Natural killer cell (primary cell): ENCODE data around the gene LRRC8E. TPM values are rescaled to one million over a fixed set of nuclear protein-coding genes. Genes with fewer than 3 reads are reported as not detected.

Source experiments
- ATAC-seq, 3 donors: fragments of 150-1000 bp in 2 of 3; fragments of 200-7000 bp in 1 of 3; cut with Tn5 transposase; 1 replicate in 1 of 3; 2 replicates in 2 of 3; pipeline ENCODE4 v1.10.0; 2021; ENCODE audit warnings: mild to moderate bottlenecking in 2 of 3, moderate library complexity in 2 of 3
- DNase-seq, 2 donors: peaks; one replicate each; pipeline versions ENCODE4 v3.0.0 to v3.0.0-alpha.2; 2013 to 2021; ENCODE audit warnings: mixed read lengths in 1 of 2
- H3K27ac ChIP-seq: one replicate; pipeline ENCODE4 v1.5.1; 2013; ENCODE audit warnings: mild to moderate bottlenecking, low read length
- H3K27me3 ChIP-seq: one replicate; pipeline ENCODE4 v1.6.1; 2013; ENCODE audit warnings: low read length; ENCODE audit not compliant: control insufficient read depth, insufficient read depth
- H3K36me3 ChIP-seq: one replicate; pipeline ENCODE4 v1.6.1; 2013; ENCODE audit warnings: low read length; ENCODE audit not compliant: control insufficient read depth, insufficient read depth
- H3K4me1 ChIP-seq: one replicate; pipeline ENCODE4 v1.6.1; 2013; ENCODE audit warnings: low read length; ENCODE audit not compliant: control insufficient read depth, insufficient read depth
- H3K4me3 ChIP-seq: one replicate; pipeline ENCODE4 v1.5.1; 2013; ENCODE audit warnings: low read length
- H3K9me3 ChIP-seq: one replicate; pipeline ENCODE4 v1.6.1; 2013; ENCODE audit warnings: low read length; ENCODE audit not compliant: control insufficient read depth, insufficient read depth
- H3K27ac Mint-ChIP-seq, 2 donors: one replicate each; pipeline ENCODE4 v1.8.0; 2022; ENCODE audit warnings: mild to moderate bottlenecking in 2 of 2, mixed read lengths in 2 of 2, moderate library complexity in 1 of 2
- H3K27me3 Mint-ChIP-seq, 2 donors: one replicate each; pipeline ENCODE4 v1.8.0; 2022; ENCODE audit warnings: low read depth in 2 of 2, mixed read lengths in 2 of 2
- H3K36me3 Mint-ChIP-seq: one replicate; pipeline ENCODE4 v1.8.0; 2022; ENCODE audit warnings: mixed read lengths
- H3K4me1 Mint-ChIP-seq, 2 donors: one replicate each; pipeline ENCODE4 v1.8.0; 2022; ENCODE audit warnings: mixed read lengths in 2 of 2
- H3K4me3 Mint-ChIP-seq: one replicate; pipeline ENCODE4 v1.8.0; 2022; ENCODE audit warnings: mild to moderate bottlenecking, moderate library complexity, mixed read lengths
- H3K9me3 Mint-ChIP-seq, 2 donors: one replicate each; pipeline ENCODE4 v1.8.0; 2022; ENCODE audit warnings: mixed read lengths in 2 of 2
- CTCF ChIP-seq: fragments of 200-600 bp; IDR thresholded peaks from one replicate; pipeline ENCODE4 v1.8.0; 2022; ENCODE audit warnings: antibody characterized with exemption
- WGBS: methylation state at CpG from one replicate; pipeline ENCODE4 v1.1.7; 2013; ENCODE audit warnings: missing lambda C conversion rate; ENCODE audit not compliant: insufficient coverage; 5-methylcytosine and 5-hydroxymethylcytosine counted together
- intact Hi-C: fragments of 100-400 bp; cut with micrococcal nuclease; formaldehyde crosslinking; loops from one replicate; pipeline ENCODE4 v1.14.2; 2022
- total RNA-seq, 4 donors: library from RNA; stranded (reverse); fragments of 120-200 nt in 1 of 4; gene quantifications; one replicate each; pipeline versions ENCODE4 v1.2.3 to v1.2.4, GENCODE V29; 2013 to 2022

Gene LRRC8E
- not detected for total RNA-seq
- total RNA-seq (2013) = not detected

GRCh38 chr19:7888145-7888825 is at the start of gene LRRC8E:
Gene LRRC8E (plus strand): TSS chr19:7888510. CDS start chr19:7895604, 7,094 bp downstream.
- no peak within 1 kb of the TSS for H3K4me3 ChIP-seq
- no peak within 1 kb of the TSS for H3K27ac ChIP-seq
- H3K27ac Mint-ChIP-seq = no peak within 1 kb of the TSS
- no peak for TF ChIP-seq CTCF
- no peaks in the 10 kb centered on the region for H3K36me3 Mint-ChIP-seq
- DNase-seq (peak in 1 of 2 donors; percentile 37), ATAC-seq (peak in 2 of 3 donors; percentile 57 to 76)
- peaks cover 15% of the 10 kb centered on the region for H3K27me3 ChIP-seq
- H3K4me1 Mint-ChIP-seq = no peaks in the 10 kb centered on the region
- H3K9me3 ChIP-seq = no peaks in the 10 kb centered on the region
- no peak within 1 kb of the TSS for H3K4me3 Mint-ChIP-seq
- H3K4me1 ChIP-seq = no peaks in the 10 kb centered on the region
- H3K27me3 Mint-ChIP-seq = peaks cover 0 to 10% of the 10 kb centered on the region in 2 donors
- H3K9me3 Mint-ChIP-seq = no peaks in the 10 kb centered on the region
- 12% methylated on average over 53 of the region's 53 CpGs for WGBS
- H3K36me3 ChIP-seq = no peaks in the 10 kb centered on the region
- intact Hi-C loops = no loop called here

GRCh38 chr19:7839476-7839875 is 48.8 kb upstream of the LRRC8E start:
- H3K27ac Mint-ChIP-seq = no peak overlapping the region
- H3K27me3 ChIP-seq = no peaks in the 10 kb centered on the region
- no peaks in the 10 kb centered on the region for H3K4me1 ChIP-seq
- 88% methylated on average over 5 of the region's 6 CpGs for WGBS
- H3K36me3 ChIP-seq = no peaks in the 10 kb centered on the region
- no peak for ATAC-seq
- H3K4me3 ChIP-seq = no peak overlapping the region
- no peaks in the 10 kb centered on the region for H3K9me3 ChIP-seq
- H3K27me3 Mint-ChIP-seq = no peaks in the 10 kb centered on the region
- peaks cover 0 to 4% of the 10 kb centered on the region in 2 donors for H3K4me1 Mint-ChIP-seq
- no peak overlapping the region for H3K27ac ChIP-seq
- DNase-seq = no peak
- H3K4me3 Mint-ChIP-seq = no peak overlapping the region
- H3K36me3 Mint-ChIP-seq = no peaks in the 10 kb centered on the region
- no peak for TF ChIP-seq CTCF
- H3K9me3 Mint-ChIP-seq = no peaks in the 10 kb centered on the region
- intact Hi-C loops = no loop called here

- H3K27me3 ChIP-seq = no peaks in the 10 kb centered on the region
- no peaks in the 10 kb centered on the region for H3K4me1 ChIP-seq
- H3K9me3 ChIP-seq = no peaks in the 10 kb centered on the region
- H3K27me3 Mint-ChIP-seq = no peaks in the 10 kb centered on the region
- intact Hi-C loops = no loop called here
- no peak overlapping the region for H3K4me3 ChIP-seq
- 96% methylated on average over 8 of the region's 8 CpGs for WGBS
- H3K36me3 ChIP-seq = no peaks in the 10 kb centered on the region
- TF ChIP-seq CTCF = no peak
- peaks cover 0 to 4% of the 10 kb centered on the region in 2 donors for H3K4me1 Mint-ChIP-seq
- H3K9me3 Mint-ChIP-seq = no peaks in the 10 kb centered on the region
- ATAC-seq (no peak), DNase-seq (no peak)
- H3K27ac ChIP-seq = no peak overlapping the region
- no peak overlapping the region for H3K4me3 Mint-ChIP-seq
- no peaks in the 10 kb centered on the region for H3K36me3 Mint-ChIP-seq
- H3K27ac Mint-ChIP-seq = no peak overlapping the region
Observed at GRCh38 chr19:7840629-7841028, 47.7 kb upstream of the LRRC8E start.
